Cardiac fibroblast (primary cell): ENCODE data around the gene LAMB4.

Experiments
- DNase-seq, 2 donors: peaks; one replicate each; pipeline versions ENCODE4 v3.0.0 to v3.0.0-alpha.2; 2010; ENCODE audit warnings: low read depth in 2 of 2
- H3K4me3 ChIP-seq, 2 donors: replicated peaks in 1 of 2; 1 replicate in 1 of 2; 2 replicates in 1 of 2; pipeline ENCODE4 v1.5.1; 2011; ENCODE audit warnings: low read depth in 2 of 2, low read length in 2 of 2, mild to moderate bottlenecking in 2 of 2, moderate library complexity in 1 of 2
- CTCF ChIP-seq: IDR thresholded peaks from one replicate; pipeline ENCODE4 v1.5.1; 2011; ENCODE audit warnings: low read depth, mild to moderate bottlenecking, low read length, inconsistent platforms

LAMB4 gene

GRCh38 chr7:108094933-108095710 lies 35.0 kb downstream of the LAMB4 start:
- peak; percentile 94 to 95 for DNase-seq
- H3K4me3 ChIP-seq, result peak overlapping the region; percentile 21 to 42
- TF ChIP-seq CTCF, result no peak

- H3K4me3 ChIP-seq, result peak overlapping the region in 1 of 2 donors; percentile 42
- TF ChIP-seq CTCF, result no peak
- DNase-seq, result peak; percentile 94
Measured at GRCh38 chr7:108094346-108094745, 35.8 kb downstream of the LAMB4 start.

- peak overlapping the region in 1 of 2 donors; percentile 2 for H3K4me3 ChIP-seq
- no peak for TF ChIP-seq CTCF
Measured at GRCh38 chr7:108093851-108094331, 36.3 kb downstream of the LAMB4 start.

GRCh38 chr7:108093341-108093740 lies 36.8 kb downstream of the LAMB4 start:
- DNase-seq, result peak; percentile 81 to 84
- no peak overlapping the region for H3K4me3 ChIP-seq
- no peak for TF ChIP-seq CTCF

More at GRCh38 chr7:108093851-108094331, 36.3 kb downstream of the LAMB4 start:
- peak; percentile 69 for DNase-seq

GRCh38 chr7:108091461-108091831 lies 38.7 kb downstream of the LAMB4 start:
- no peak for TF ChIP-seq CTCF
- no peak for DNase-seq
- H3K4me3 ChIP-seq, result no peak overlapping the region

- H3K4me3 ChIP-seq, result no peak overlapping the region
- TF ChIP-seq CTCF, result no peak
- no peak for DNase-seq
Measured at GRCh38 chr7:108090791-108091460, 39.2 kb downstream of the LAMB4 start.
